IPS-15b (cell line): Measurements from ENCODE around the gene ZRANB3.
"Not testable (repeated sequence)": the region's sequence is repeated elsewhere in the genome, so short reads cannot be mapped to it uniquely, and the experiment has no call there.

Experiments
- H3K27me3 ChIP-seq: one replicate; pipeline ENCODE4 v1.6.1; 2013; ENCODE audit warnings: low read length; ENCODE audit not compliant: control insufficient read depth, insufficient read depth
- H3K36me3 ChIP-seq: one replicate; pipeline ENCODE4 v1.6.1; 2013; ENCODE audit warnings: low read length; ENCODE audit not compliant: control insufficient read depth, insufficient read depth
- H3K4me1 ChIP-seq: one replicate; pipeline ENCODE4 v1.6.1; 2013; ENCODE audit warnings: mild to moderate bottlenecking, low read length; ENCODE audit not compliant: control insufficient read depth, insufficient read depth
- H3K4me3 ChIP-seq: one replicate; pipeline ENCODE4 v1.5.1; 2013; ENCODE audit warnings: low read depth, low read length
- H3K9ac ChIP-seq: one replicate; pipeline ENCODE4 v1.6.1; 2013; ENCODE audit warnings: low read depth, mild to moderate bottlenecking, low read length
- H3K9me3 ChIP-seq: one replicate; pipeline ENCODE4 v1.6.1; 2013; ENCODE audit warnings: mild to moderate bottlenecking, low read length; ENCODE audit not compliant: control insufficient read depth, insufficient read depth

The ZRANB3 gene

GRCh38 chr2:135089597-135089996, 441.4 kb downstream of the ZRANB3 start:
- not testable (repeated sequence) for H3K4me3 ChIP-seq, H3K36me3 ChIP-seq, H3K4me1 ChIP-seq

More at GRCh38 chr2:135089597-135089996, 441.4 kb downstream of the ZRANB3 start:
- H3K9me3 ChIP-seq, H3K27me3 ChIP-seq, H3K9ac ChIP-seq: not testable (repeated sequence)
